ENCODE measurements around the gene POFUT1.

DNA sequence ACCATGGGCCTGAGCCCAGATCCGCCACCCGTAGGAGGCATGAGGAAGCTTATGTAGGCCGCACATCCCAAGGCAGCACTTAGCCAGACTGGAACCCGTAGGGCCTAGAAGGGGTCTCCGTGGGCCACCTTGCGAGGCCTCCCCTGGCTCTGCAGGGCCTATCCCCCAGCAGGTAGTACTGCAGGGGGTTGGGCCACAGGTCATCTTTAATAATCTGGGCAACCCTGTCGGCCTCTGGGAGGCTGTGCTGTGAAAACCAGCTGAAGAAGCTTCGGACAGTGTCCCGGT is 18.6 kb upstream of the POFUT1 start:
- TF ChIP-seq ZNF274 (IDR thresholded peaks at IDR 0.05; ENCODE audit: low read depth, low read length), result no peak
- TF ChIP-seq SUZ12 (IDR thresholded peaks at IDR 0.05; ENCODE audit: extremely low read depth, insufficient read depth, insufficient read length), result no peak
- no peak for TF ChIP-seq YY1 (IDR thresholded peaks at IDR 0.05; ENCODE audit: insufficient read depth, insufficient read length)
